GM12873 (cell line): ENCODE results near the gene DGKB.

ENCODE experiments used
- TF ChIP-seq, protein P1 (sequence below): IDR thresholded peaks from 2 replicates; pipeline ENCODE4 v1.5.1; 2012; ENCODE audit warnings: low read depth, mild to moderate bottlenecking, moderate library complexity, low read length, control low read depth; ENCODE audit not compliant: insufficient read depth; ENCODE audit errors: missing control alignments

The DGKB gene

DNA sequence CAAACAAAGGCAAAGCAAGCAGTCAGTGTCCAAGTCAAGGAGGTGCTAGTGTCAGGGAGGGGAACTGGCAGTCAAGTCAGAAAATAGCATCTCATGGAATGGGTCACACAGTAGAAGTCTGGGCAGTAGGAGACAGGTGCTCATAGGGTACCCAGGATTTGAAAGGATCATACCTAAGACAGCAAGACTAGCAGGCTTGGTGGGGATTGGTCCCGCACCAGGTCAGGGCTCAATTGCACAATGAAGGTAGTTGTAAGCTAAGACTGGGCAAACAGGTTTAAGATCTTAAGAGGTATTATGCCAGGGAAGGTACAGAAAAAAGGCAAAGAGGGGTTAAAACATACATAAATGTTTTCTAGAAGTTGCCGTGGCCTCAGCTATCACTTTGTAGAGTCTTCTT lies 731.7 kb downstream of the DGKB start:
- TF ChIP-seq, protein P1, sequence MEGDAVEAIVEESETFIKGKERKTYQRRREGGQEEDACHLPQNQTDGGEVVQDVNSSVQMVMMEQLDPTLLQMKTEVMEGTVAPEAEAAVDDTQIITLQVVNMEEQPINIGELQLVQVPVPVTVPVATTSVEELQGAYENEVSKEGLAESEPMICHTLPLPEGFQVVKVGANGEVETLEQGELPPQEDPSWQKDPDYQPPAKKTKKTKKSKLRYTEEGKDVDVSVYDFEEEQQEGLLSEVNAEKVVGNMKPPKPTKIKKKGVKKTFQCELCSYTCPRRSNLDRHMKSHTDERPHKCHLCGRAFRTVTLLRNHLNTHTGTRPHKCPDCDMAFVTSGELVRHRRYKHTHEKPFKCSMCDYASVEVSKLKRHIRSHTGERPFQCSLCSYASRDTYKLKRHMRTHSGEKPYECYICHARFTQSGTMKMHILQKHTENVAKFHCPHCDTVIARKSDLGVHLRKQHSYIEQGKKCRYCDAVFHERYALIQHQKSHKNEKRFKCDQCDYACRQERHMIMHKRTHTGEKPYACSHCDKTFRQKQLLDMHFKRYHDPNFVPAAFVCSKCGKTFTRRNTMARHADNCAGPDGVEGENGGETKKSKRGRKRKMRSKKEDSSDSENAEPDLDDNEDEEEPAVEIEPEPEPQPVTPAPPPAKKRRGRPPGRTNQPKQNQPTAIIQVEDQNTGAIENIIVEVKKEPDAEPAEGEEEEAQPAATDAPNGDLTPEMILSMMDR, result no peak

DNA sequence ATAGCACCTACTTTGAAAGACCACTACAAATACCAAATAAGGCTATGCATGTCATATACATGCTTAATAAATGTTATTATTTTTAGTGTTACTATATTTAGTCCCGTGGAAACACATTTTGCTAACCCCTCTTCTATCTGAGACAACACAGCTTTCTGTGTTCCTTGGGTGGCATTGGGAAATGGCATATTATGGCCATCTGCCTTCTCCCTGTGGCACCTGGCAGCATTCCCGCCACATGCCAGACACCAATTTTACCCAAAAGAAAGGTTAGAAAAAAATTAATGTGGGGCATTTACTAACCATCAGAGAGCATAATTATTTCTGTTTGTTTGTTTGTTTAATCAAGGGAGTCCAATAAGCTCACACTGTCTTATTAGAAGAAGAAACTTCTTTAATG lies 744.4 kb downstream of the DGKB start:
- TF ChIP-seq, protein P1, result no peak

DNA sequence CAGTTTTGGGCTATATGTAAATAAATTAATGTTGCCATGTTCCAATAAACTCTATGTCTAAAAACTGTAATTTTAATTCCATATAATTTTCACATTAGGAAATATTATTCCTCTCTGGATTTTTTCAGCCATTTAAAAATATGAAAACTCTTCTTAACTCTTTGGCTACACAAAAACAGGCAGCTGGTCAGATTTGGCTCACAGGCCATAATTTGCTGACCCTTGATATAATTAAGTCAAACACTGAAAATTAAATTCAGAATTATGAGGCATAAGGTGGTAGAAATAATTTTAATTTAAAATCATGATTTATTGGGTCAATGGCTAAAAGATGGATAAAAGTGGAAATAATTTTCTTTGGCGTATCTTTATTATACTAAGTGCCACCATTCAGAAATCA lies 746.1 kb downstream of the DGKB start:
- TF ChIP-seq, protein P1, result no peak

DNA sequence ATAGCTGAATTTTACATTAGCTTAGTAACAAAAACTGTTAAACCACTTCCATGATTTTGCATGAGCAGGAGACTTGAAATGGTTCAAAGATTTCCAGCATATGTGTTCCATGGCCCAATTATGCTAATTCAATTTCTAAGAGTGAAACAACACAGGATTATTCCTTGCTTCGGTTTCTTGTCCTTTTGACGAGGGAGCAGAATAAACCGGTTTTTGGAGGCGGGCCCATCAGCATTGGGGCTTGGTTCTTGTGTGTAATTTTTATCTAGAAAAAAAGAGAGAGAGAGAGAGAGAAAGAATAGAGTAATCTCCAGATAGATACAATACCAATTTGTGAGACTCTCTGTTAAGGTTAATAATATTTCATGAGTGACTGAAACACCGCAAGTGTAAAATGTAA lies 753.6 kb downstream of the DGKB start:
- TF ChIP-seq, protein P1, result no peak

DNA sequence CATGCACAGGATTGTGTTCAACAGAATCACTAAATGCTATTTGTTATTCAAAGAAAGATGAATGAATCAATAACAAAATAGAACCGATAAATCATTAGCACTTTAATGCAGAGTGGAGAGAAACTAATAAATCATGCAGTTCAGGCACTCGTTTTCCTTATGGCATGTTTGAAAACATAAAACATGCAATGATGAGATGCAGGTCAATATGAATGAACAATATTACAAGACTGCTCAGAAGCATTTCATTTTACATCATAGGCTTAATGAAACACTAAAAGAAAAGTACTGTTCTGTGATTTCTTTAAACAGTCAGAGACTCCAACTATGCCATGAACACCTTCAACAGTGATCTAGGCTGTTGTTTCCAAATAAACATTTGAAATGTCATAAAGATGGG lies 755.0 kb downstream of the DGKB start:
- TF ChIP-seq, protein P1, result no peak

DNA sequence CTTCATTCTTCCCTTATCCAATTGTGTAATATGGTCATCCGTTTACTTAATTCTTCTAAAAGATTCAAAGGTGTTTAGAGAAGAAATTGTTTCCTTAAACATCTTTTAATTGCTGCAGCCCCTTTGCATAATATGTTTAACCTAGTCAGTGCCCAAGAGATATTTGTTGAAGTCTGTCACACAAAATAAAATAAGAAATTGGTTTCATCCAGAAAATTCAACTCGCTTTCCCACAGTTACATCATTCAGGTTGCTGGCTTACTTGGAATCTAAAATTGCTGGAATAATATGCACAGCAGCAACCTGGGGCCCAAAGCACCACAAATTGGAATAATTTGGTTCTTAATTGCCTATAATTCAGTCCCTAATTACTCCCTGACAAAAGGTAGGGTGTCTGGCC lies 758.0 kb downstream of the DGKB start:
- TF ChIP-seq, protein P1, result no peak

DNA sequence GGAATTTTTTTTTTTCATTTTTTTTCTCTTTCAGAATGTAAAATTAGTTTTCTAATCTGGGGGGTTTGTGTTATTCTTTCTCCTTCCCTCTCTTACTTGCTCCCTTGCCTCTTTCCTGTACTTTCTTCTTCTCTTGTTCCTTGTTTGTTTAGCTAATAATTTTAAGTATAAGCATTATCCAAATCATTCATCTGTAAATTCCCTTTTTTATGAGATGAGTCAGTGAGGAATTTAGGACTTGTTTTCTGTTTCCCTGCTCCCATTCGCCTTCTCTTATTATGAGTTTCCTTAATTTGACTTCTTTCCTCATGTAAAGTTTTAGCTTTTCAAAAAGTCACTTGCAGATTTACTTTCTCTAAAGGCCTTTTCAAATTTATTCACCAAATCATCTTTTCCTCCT lies 758.4 kb downstream of the DGKB start:
- TF ChIP-seq, protein P1, result no peak
